GM18520 (cell line): ENCODE measurements around the gene C6orf136.

ENCODE experiments used
- ATAC-seq: cut with Tn5 transposase; IDR thresholded peaks from one replicate; pipeline ENCODE4 v1.9.1; 2021; ENCODE audit not compliant: unreplicated experiment

Gene C6orf136

DNA sequence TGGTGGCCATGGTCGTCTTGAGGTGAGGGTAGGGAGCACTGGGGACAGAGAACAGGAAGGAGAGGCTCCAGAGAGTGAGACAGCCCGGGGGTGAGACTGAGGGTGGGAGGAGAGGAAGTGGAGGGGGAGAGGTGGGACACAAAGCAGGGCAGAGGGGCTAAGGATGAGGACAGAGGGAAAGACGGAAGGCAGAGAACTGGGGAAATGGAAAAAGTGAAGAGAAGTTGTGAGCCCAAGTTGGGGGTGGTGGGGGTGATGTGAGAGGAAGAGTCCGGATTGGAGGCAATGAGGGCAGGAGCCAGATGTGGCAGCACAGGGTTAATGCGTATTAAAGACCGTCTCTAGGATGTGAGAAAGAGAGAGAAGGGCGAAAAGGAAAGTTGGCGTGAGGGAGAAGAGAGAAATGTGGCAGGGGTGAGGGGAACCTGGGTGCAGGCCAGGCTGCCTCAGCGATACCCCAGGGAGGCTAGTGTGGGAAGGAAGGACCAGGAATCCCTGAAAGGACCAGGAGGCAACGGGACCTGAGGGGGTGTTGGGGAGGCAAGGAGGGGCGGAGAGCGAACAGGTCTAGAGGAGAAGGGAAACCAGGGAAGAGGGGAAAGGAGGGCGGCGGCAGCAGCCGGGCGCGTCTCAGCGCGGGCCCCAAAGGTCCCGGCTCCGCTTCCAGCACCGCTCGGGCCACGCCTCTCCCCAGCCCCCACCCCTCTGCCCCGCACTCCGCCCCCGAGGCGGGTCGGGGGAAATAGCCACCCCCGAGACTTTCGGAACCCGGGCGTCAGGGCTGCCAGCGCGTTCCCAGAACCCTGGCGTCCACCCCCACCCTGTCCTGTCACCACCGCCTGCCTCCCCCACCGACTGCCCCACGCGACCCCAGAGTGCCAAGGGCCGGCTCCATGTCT lies 39.3 kb downstream of the C6orf136 start, which contains the start of gene PPP1R18:
Gene PPP1R18, minus strand, starts transcription at position 637 of the 899 bp plus-strand sequence. Its CDS starts 627 bp downstream, at position 10.
- ATAC-seq: no peak

DNA sequence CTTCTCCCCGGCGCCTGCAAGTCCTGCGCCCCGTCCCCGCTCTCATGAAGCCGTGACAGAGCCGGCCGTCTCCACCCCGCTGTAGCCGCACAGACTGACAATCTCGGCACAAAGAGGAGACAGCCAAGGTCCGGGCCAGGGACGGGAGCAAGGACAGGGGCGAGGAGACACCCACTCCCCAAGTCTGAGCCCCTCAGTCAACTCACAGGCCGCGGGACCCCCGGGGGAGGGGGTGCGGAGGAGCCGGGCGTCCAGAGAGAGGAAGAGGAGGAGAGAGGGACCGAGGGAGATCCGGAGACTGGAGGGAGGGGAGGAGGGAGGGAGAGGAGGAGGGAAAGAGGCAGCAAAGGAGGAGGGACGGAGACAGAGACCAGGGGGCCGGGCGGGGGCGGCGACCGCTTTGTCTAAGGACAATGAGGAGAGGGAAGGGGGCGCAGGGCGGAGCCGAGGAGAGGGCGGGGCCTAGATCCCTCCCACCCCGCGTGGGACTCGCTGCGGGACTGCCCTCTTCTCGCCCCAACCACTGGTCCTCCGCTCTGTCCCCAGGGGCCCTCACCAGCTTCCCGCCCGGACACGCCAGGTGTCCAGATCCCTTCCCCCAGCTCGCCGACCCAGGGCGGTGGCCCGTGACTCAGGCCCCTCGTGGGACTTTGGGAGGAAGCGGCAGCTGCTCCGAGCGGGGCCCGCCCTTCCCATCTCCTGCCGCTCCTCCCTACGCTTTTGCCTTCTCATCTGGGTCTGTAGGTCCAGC lies 40.1 kb downstream of the C6orf136 start:
- peak; percentile 42 for ATAC-seq

DNA sequence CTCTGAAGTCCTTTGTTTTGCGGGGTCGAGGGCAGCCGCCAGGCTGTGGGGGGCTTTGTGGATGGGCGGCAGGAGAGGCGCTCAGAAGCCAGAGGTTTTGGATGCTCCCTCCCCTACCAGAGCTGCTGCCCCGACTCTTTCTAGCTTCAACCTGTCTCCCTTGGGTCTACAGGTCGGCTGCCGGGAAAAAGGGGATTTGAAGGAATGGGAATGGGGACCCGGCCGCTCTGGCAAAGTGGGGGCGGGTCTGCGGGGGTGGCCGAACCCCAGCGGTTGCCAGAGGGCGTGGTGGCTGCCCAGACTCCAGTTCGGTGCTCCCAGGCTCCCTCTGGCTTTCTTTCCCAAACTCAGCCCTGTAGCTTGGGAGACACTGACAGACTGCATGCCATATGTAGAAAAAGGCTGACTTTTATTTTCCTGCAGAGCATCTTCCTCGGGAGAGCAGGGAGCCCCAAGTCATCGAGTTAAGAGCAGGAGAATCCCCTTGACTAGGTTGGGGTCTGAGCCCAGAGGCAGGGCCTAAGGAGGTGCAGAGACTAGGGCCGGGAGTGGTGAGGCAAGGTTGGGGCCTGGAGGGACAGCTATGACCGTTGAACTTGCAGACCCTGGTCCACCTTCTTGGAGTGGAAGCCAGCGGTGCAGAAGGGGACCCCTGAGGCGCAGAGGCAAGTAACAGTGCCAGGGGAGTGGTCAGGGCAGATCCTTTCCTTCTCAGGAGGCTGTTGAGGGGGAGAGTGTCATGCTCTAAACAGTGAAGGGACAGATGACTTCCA lies 40.9 kb downstream of the C6orf136 start:
- ATAC-seq: no peak

DNA sequence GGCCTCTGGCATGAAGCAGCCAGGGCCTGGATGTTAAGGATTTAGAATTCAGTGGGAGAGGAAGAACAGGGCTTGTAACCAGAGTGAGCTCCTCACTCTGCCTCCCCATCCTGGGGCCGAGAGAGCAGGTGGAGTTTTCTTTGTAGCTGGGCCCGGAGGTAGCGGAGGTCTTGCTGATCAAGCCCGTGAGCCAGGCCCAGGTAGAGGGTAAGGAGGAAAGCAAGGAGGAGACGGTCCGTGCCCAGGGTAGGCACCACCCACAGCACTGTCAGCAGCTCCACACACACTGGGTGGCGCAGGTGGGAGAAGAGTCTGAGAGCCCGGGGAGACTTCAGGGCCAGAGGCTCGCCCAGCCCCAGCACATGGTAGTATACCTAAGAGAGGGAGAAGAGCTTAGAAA lies 41.6 kb downstream of the C6orf136 start:
- no peak for ATAC-seq

DNA sequence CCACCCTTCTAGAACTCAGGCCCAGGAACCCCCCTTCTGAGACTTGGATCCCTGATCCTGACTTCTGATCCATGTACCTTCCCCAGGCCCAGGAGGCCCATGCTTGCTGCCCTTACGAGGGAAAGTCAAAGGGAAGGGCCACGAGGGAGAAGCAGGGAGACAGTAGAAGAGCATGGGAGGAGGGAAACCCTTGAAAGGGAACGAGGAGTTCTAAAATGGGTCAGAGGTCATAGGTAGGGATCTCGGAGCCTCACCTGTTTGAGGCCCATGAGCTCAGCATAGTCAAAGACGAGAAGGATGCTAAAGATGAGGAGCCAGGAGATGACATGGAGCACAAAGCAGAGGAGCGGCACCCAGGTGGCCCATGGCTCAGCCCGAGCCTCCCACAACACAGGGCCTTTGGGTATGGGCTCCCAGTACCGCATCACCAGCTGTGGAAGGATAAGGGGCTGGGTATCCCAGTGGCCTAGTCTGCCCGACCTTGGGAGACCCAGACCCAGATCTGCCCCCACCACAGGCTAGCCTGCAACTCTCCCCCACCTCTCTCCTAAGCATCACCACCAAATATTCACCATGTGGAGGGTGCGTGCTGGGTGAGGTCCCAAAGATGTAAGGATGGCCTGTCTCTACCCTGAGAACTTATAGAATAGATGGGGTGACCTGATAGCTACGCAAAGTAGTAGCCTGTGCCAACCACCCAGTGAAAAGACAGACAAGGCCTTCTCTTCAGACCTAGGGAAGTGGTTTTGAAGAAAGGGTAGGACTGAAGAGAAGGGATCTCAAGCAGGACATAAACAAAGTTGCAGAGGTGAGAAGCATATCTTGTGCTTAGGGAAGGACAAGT lies 42.3 kb downstream of the C6orf136 start:
- ATAC-seq: no peak

DNA sequence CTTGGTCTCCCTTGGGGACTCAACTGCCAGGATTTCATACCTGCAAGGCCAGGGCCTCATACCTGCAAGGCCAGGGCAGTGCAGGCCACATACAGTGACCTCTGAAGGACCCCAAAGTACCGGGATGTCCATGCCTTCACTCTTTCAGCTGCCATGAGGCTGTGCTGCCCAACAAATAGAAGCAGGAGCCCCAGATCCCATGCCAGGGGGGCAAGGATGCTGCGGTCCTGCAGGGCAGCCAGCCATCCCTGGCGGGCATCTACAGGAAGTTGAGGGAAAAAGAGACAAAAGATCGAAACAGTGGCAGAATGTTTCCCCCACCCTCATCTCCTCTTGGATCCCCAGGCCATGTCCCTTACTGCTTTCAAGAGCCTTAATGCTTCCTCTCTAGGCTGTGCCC lies 43.1 kb downstream of the C6orf136 start:
- no peak for ATAC-seq

DNA sequence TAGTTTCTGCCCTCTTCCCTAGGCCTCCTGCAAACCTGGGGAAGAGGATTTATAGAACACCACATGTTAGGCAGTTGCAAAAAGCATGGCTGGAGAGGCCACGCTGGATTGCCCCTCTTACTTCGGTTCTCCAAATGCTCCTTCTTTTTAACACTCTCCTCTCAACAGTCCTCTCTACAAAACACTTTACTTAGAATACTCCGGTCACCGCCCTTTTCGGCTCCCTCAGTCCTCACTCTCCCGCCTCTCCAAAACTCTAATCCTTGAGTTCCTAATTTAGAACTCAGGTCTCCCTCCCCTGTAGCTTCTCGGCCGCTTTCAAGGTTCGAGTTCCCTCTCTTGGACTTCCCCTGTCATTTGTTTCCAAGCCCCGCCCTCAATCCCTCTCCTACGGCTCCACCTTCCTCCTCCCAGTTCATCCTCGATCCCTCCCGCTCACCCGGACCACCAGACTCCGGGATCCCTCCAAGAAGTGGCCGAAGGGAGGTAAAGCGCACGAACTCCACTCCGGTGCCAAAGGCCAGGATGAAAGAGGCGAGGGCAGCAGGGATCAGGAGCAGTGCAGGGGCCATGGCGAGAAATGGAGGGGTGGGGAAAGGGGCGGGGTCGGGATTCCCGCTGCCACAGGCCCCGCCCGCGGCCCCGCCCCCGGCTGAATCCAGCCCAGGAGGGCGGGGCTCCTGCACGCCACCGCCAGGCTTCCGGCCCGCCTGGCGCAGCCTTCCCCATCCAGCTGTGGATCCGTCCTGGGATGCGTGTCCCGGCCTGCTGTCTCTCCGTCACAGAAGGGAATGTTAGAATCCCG lies 43.7 kb downstream of the C6orf136 start, which contains the start of gene NRM:
Gene NRM, minus strand, starts transcription at position 582 of the 805 bp plus-strand sequence. Its CDS starts 10 bp downstream, at position 572.
- no peak for ATAC-seq

DNA sequence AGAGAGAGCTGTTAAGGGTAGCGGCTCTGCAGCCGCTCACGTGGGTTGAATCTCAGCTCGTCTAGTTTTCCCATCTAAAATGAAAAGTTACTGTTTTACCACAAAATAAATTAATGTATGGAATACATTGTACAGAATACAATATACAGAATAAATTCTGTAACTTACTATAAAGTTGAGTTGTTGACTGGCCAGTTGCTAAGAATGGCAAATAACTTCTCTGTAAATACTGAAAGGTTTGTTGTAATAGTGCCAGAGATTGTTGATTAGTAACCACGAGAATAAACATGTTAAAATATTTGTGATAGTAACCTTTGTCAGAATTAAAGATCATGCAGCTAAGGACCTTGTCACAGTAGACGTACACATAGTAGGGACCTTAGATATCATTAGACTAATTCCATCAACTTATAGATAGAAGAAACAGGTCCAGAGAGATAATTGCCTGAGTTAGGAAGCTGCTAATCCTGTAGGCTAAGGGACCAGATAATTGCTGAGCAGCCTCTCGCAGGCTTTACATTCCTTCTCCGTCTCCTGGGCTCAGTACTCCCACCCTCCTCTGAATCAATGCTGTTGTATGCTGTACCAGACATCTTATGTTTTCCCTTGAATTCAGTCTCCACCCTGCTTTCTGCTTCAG lies 44.4 kb downstream of the C6orf136 start:
- ATAC-seq: no peak

DNA sequence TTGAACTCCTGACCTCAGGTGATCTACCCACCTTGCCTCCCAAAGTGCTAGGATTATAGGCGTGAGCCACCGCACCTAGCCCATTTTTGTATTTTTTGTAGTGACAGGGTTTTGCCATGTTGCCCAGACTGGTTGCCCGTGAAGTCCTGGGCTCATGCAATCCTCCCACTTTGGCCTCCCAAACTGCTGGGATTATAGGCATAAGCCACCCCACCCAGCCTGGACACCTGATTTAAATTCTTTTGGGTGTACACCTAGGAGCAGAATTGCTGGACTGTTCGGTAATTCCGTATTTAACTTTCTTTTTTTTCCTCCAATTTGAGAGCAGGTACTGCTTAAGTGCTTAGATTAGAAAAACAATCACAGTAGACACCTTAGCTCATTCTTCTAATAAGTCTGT lies 49.5 kb downstream of the C6orf136 start:
- no peak for ATAC-seq

DNA sequence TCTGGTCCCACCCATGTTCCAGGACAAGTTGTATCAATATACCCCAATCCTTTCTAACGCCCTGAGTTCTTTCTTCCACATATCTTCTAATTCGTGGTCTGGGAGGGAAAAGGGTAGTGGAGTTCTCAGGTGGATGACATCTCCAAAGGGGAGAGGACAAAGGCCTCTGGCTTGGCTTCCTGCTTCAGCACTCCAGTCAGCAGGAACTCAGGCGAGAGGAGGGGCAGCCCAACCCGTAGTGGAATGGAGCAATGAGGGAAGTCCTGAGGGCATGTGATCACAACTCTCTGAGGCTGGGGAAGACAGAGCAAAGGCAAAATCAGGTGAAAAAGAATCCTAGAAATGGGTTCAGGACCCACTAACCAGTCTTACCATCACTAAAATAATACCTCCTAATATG lies 53.4 kb downstream of the C6orf136 start:
- ATAC-seq: no peak
